Activated CD4-positive, alpha-beta T cell treated with anti-CD3 and anti-CD28 coated beads, Interleukin-2, amount 10 ng/mL, durations not matched to agents 7 days and 5 days (primary cell): ENCODE measurements around the gene CABP7. TPM values are rescaled to one million over a fixed set of nuclear protein-coding genes. Genes with fewer than 3 reads are reported as not detected.

Experiments
- CTCF ChIA-PET: fragments of 350-600 bp; sonication (Branson Sonifier 250); formaldehyde crosslinking; loops from one replicate; lab custom pipeline; 2021; ENCODE audit warnings: antibody characterized with exemption; lab: Charles Lee
- POLR2A ChIA-PET: fragments of 350-600 bp; sonication (Branson Sonifier 250); formaldehyde crosslinking; loops from one replicate; lab custom pipeline; 2021; ENCODE audit warnings: antibody characterized with exemption; lab: Charles Lee
- DNase-seq: peaks from one replicate; pipeline ENCODE4 v3.0.0-alpha.2; 2020
- H3K27ac Mint-ChIP-seq: one replicate; pipeline ENCODE4 v1.8.0; 2021; ENCODE audit warnings: mild to moderate bottlenecking, moderate library complexity, mixed read lengths
- H3K27me3 Mint-ChIP-seq: one replicate; pipeline ENCODE4 v1.8.0; 2021; ENCODE audit warnings: mixed read lengths
- H3K36me3 Mint-ChIP-seq: one replicate; pipeline ENCODE4 v1.8.0; 2021; ENCODE audit warnings: low read depth, mixed read lengths
- H3K4me1 Mint-ChIP-seq: one replicate; pipeline ENCODE4 v1.8.0; 2021; ENCODE audit warnings: mixed read lengths
- H3K4me3 Mint-ChIP-seq: one replicate; pipeline ENCODE4 v1.8.0; 2021; ENCODE audit warnings: mild to moderate bottlenecking, moderate library complexity, mixed read lengths
- H3K9me3 Mint-ChIP-seq: one replicate; pipeline ENCODE4 v1.8.0; 2021; ENCODE audit warnings: mixed read lengths
- total RNA-seq, 2 experiments: library from RNA; stranded (reverse); gene quantifications; one replicate each; pipeline ENCODE4 v1.2.3, GENCODE V29; 2021

CABP7 gene
- total RNA-seq, 2 experiments from 2014 or later, result 0.06 TPM; not detected in 1

DNA sequence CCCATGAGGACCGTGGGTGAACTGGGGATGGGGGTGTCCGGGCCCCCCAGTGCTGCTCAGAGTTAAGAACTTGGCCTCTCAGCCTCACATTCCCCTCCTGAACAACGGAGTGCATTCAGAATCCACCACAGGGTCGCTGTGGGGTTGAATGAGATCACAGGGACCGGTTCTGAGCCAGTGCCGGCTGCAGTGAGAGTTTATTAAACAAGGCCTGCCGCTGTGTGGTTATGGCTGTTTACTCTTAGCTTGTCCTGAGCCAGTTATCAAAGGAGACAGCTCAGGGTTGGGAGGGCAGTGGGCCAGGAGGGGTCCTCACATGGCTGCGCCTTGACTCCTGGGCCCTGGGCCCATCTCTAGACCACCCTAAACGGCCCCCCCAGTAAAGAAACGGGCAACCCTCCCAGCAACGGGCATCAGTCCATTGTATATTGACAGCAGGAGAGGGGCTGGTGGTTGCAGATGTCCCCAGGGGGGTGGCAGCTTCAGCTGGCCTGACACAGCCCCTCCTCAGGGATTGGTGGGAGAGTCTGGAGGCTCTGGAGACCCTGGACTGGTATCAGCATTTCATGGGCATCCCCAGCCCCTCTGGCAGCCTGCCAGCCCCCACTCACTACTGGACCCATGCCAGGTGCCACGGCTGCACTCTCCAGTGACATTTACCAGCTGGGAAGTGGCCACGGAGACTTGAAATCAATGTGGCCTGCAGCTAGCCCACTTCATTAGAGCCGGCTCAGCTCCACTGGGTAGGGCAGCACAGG is 15.1 kb upstream of the CABP7 start:
- Mint-ChIP-seq H3K4me3 (no peak overlapping the region), H3K27me3 (peaks cover 4% of the 10 kb centered on the region), H3K4me1 (peaks cover 18% of the 10 kb centered on the region), H3K27ac (no peak overlapping the region), H3K9me3 (no peaks in the 10 kb centered on the region), H3K36me3 (no peaks in the 10 kb centered on the region)
- ChIA-PET POLR2A (no interaction called here), CTCF (no interaction called here)
- DNase-seq, result no peak

DNA sequence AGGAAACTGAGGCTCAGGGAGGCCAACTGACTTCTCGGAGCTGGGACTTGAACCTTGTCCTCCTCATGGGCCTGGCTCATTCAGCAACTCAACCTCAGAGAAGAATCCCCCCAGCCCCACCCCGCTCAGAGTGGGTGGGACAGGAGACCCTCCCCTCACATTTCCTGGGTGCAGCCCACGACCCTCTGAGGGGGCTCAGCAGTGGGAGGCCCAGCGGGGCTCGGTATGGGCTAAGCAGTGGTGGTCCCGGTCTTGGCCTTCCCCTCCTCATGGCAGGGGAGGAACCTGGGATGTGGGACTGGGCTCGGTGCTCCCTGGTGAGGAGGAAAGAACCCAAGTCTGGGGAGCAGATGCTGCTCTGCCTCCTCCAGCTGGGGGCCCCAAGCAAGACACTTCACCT is 14.2 kb upstream of the CABP7 start:
- ChIA-PET CTCF (no interaction called here), POLR2A (no interaction called here)
- no peaks in the 10 kb centered on the region for H3K36me3 Mint-ChIP-seq

DNA sequence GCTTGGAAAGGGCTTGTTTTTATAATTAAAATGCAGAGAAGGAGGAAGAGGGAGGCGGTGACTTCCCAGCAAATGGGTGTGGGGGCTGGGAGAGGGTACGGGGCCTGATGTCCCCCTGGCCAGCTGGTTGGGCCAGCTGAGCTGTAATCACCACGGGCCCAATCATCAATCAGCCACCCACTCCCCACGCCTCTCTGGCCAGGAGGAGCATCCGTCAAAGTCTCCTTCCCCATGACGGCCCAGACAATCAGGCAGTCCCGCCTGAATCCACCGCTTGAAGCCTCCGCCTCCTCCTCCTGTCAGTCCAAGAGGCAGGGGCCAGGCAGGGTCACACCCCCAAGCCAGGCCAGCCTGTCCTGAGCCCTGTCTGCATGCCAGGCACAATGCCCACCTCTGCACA is 13.3 kb upstream of the CABP7 start:
- no peaks in the 10 kb centered on the region for H3K36me3 Mint-ChIP-seq
- no peaks in the 10 kb centered on the region for H3K9me3 Mint-ChIP-seq
- peaks cover 4% of the 10 kb centered on the region for H3K27me3 Mint-ChIP-seq
- H3K4me3 Mint-ChIP-seq, result no peak overlapping the region
- ChIA-PET POLR2A (no interaction called here), CTCF (no interaction called here)
- no peak for DNase-seq
- H3K27ac Mint-ChIP-seq, result no peak overlapping the region
- H3K4me1 Mint-ChIP-seq, result peaks cover 6% of the 10 kb centered on the region

More for the DNA sequence above, 14.2 kb upstream of the CABP7 start:
- H3K4me3 Mint-ChIP-seq, result no peak overlapping the region
- no peak for DNase-seq
- no peaks in the 10 kb centered on the region for H3K9me3 Mint-ChIP-seq
- H3K27me3 Mint-ChIP-seq, result peaks cover 4% of the 10 kb centered on the region
- peaks cover 14% of the 10 kb centered on the region for H3K4me1 Mint-ChIP-seq
- no peak overlapping the region for H3K27ac Mint-ChIP-seq

DNA sequence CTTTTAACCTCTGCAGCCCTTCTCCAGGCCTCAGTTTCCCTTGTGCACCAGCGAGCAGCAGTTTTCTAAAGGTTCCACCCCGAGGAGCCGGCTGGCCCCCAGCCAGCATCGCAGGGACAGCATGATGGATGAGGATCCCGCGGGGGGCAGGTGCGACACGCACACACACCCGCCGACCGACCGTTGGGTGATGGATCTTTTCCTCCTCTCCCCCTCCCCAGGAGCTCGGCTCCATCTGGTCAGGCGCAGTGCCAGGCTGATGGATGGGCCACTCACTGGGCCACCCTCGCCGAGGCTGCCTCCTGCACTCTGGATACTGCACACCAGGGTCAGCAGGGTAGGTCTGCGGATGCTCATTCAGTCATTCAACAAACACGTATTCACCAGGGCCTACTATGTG is 12.8 kb upstream of the CABP7 start:
- no peak for DNase-seq
- Mint-ChIP-seq H3K4me1 (peaks cover under 1% of the 10 kb centered on the region), H3K27ac (no peak overlapping the region), H3K4me3 (no peak overlapping the region), H3K27me3 (peaks cover 3% of the 10 kb centered on the region), H3K9me3 (no peaks in the 10 kb centered on the region), H3K36me3 (no peaks in the 10 kb centered on the region)
- POLR2A ChIA-PET, result no interaction called here
- CTCF ChIA-PET, result no interaction called here

DNA sequence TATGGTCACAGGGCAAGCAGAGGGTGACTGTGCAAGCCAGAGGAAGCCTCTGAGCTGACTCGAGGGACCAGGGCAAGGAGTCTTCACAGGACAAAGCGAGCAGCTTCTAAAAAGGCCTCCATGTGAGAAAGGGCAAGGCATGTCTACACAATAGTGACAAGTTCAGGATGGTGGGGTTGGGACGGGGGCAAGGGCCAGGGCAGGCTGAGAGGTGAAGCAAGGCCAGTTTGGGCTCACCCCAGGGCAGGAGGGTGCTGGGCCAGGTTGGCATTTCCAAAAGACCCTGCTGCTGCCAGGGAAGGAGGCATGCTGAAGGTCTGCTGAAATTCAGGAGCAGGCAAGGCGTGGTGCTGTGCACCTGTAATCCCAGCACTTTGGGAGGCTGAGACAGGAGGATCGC is 12.3 kb upstream of the CABP7 start:
- CTCF ChIA-PET, result no interaction called here
- H3K27ac Mint-ChIP-seq, result no peak overlapping the region
- POLR2A ChIA-PET, result no interaction called here
- no peaks in the 10 kb centered on the region for H3K4me1 Mint-ChIP-seq
- H3K9me3 Mint-ChIP-seq, result no peaks in the 10 kb centered on the region
- peaks cover 2% of the 10 kb centered on the region for H3K27me3 Mint-ChIP-seq
- H3K36me3 Mint-ChIP-seq, result no peaks in the 10 kb centered on the region
- no peak for DNase-seq
- H3K4me3 Mint-ChIP-seq, result no peak overlapping the region

DNA sequence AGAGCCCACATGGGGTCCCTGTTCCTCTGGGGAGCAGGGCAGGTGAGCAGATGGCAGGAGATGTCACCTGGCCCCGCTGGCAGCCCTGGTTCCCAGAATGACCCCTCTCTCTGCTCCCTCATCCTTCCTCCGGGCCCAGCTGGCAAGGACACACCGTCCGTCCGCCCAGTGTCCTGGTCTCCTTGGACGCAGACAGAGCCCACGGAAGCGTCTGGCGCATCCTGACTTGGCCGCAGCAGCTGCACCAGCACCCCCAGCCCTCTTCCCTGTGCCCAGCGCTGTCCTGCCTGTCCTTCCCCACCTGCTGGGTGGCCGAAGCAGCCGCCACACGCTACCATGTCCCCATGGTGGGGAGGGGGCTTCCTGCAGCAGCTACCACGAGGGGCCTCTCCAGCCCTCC is 9.6 kb upstream of the CABP7 start:
- no peaks in the 10 kb centered on the region for H3K9me3 Mint-ChIP-seq
- ChIA-PET POLR2A (no interaction called here), CTCF (no interaction called here)
- no peak overlapping the region for H3K27ac Mint-ChIP-seq
- DNase-seq, result no peak
- H3K4me1 Mint-ChIP-seq, result no peaks in the 10 kb centered on the region
- H3K36me3 Mint-ChIP-seq, result no peaks in the 10 kb centered on the region
- H3K4me3 Mint-ChIP-seq, result no peak overlapping the region
- H3K27me3 Mint-ChIP-seq, result peaks cover 2% of the 10 kb centered on the region

DNA sequence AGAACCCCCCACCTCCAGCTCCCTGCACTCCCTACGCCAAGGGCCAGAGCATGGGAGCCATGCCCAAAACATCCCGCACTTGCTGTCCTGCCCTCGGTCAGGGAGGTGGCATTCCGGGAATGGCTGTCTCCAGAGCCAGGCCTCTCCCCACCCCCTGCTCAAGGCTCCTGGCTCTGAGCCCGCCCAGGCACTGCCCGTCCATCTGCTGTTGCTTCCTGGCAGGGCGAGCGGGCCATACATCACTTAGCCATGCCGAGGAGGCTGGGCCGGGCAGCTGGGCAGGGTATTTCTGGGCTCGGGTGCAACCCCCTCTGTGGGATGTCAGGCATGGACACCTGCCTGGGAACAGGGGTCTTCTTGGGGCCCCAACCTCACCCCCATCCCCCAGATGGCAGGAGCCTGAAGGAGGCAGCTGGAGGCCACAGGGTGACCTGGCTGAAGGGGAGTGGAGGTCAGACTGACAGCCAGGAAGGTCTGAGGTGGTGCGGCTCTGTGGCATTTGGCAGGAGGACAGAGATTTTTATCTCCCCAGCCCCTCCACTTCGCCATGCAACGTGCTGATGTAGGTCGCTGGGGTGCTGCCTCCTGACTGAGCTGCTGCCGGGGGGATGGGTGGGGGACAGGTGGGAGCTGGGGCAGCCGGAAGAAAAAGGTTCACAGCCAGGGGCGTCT is 8.7 kb upstream of the CABP7 start:
- Mint-ChIP-seq H3K4me1 (no peaks in the 10 kb centered on the region), H3K27ac (no peak overlapping the region), H3K9me3 (no peaks in the 10 kb centered on the region), H3K36me3 (no peaks in the 10 kb centered on the region), H3K4me3 (no peak overlapping the region), H3K27me3 (peaks cover 5% of the 10 kb centered on the region)
- ChIA-PET CTCF (interaction anchor here (1.2 kb wide), 1 partner anchor 32 kb away, joined by 3 read pairs; no protein-coding TSS in a partner anchor), POLR2A (no interaction called here)
- DNase-seq, result no peak

DNA sequence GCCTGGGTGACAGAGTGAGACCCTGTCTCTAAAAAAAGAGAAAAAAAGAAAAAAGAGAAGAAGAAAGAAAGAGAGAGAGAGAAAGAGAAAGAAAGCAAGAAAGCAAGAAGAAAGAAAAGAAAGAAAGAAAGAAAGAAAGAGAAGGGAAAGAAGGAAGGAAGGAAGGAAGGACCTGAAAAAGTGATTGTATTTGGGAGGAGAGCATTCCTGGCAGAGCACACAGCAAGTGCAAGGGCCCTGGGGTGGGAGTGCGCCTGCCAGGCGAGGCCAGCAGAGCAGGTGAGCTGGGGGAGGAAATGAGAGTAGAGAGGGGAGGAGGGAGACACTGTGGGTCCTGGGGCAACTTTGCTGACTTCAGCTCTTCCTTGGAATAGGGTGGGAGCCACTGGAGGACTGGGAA is 7.7 kb upstream of the CABP7 start:
- Mint-ChIP-seq H3K27ac (no peak overlapping the region), H3K36me3 (no peaks in the 10 kb centered on the region), H3K27me3 (peaks cover 12% of the 10 kb centered on the region), H3K9me3 (no peaks in the 10 kb centered on the region), H3K4me1 (no peaks in the 10 kb centered on the region), H3K4me3 (no peak overlapping the region)
- POLR2A ChIA-PET, result no interaction called here
- no peak for DNase-seq
- CTCF ChIA-PET, result interaction anchor here (0.6 to 1.2 kb wide), 2 partner anchors 33 to 238 kb away, joined by 3 read pairs; no protein-coding TSS in a partner anchor

DNA sequence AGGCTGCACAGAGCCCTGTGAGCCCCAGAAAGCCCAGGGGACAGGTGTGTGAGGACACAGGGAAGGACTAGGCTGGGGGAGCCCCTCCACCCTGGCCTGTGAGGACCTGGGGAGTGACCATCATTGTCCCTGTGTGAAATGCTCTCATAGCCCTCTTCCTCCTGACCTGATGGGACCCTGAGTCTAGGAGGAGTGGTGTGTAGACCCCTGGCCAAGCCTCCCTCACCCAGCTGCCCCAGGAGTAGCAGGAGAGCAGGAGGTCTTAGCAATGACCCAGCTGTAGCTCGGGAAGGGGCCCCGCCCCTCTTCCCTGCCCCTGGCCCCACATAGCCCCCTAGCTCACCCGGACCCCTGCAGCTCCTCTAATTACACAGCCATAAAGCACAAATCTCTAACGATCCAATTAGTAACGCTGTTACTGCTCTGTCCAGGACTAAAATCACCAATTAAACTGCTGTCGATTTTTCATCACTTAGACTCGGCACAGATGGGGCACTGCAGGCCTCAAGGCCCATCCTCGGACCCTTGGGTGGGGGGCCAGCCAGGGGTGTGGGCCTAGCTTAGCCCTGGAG is 6.6 kb upstream of the CABP7 start:
- no peak overlapping the region for H3K27ac Mint-ChIP-seq
- no peaks in the 10 kb centered on the region for H3K4me1 Mint-ChIP-seq
- no peaks in the 10 kb centered on the region for H3K9me3 Mint-ChIP-seq
- no peak overlapping the region for H3K4me3 Mint-ChIP-seq
- H3K27me3 Mint-ChIP-seq, result peaks cover 20% of the 10 kb centered on the region
- no peaks in the 10 kb centered on the region for H3K36me3 Mint-ChIP-seq
- ChIA-PET POLR2A (no interaction called here), CTCF (no interaction called here)
- no peak for DNase-seq

DNA sequence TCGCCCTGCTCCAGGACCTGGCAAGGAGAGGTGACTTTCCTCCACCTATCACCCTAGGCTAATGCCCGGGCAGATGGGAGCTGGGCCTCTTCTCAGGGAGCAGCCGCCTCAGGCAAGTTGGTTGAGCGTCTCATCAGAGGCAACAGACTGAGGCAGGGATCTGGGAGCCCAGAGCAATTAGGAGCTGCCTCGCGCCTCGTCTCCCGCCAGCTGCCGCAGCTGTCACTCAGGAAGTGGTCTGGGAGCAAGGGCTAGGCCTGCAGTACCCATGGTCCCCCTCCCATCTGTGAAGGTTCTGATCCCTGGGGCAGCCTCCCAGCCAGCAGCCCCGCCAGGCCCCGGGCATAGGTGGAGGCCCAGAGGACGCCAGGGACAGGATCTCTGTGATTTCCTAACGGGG is 4.6 kb upstream of the CABP7 start:
- DNase-seq, result no peak
- Mint-ChIP-seq H3K27ac (no peak overlapping the region), H3K27me3 (peaks cover 34% of the 10 kb centered on the region), H3K9me3 (no peaks in the 10 kb centered on the region), H3K36me3 (no peaks in the 10 kb centered on the region), H3K4me3 (no peak overlapping the region), H3K4me1 (peaks cover 3% of the 10 kb centered on the region)
- CTCF ChIA-PET, result no interaction called here
- POLR2A ChIA-PET, result no interaction called here

DNA sequence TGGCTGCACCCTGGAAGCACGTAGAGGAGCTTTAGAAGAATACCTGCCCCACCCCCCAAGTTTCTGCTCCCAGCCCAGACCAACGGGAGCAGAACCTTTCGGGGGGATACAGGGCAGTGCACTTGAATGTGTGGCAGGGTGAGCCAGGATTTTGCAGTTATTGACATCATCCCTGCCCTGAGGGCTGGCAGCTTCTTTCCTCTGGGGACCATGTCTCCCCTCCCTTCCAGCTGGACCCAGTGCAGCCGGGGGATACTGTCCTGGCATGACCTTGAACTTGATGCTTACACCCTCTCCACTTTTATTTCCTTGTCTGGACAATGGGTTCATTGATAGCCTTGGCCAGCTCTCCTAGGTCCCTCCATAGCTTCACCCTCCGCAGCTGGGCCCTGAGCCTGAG is 4.1 kb upstream of the CABP7 start:
- ChIA-PET CTCF (interaction anchor here (1.4 kb wide), 1 partner anchor 14 kb away, joined by 3 read pairs; no protein-coding TSS in a partner anchor), POLR2A (no interaction called here)
- no peak for DNase-seq
- peaks cover 3% of the 10 kb centered on the region for H3K4me1 Mint-ChIP-seq
- H3K9me3 Mint-ChIP-seq, result no peaks in the 10 kb centered on the region
- H3K27me3 Mint-ChIP-seq, result peaks cover 34% of the 10 kb centered on the region
- H3K4me3 Mint-ChIP-seq, result no peak overlapping the region
- no peak overlapping the region for H3K27ac Mint-ChIP-seq
- no peaks in the 10 kb centered on the region for H3K36me3 Mint-ChIP-seq

DNA sequence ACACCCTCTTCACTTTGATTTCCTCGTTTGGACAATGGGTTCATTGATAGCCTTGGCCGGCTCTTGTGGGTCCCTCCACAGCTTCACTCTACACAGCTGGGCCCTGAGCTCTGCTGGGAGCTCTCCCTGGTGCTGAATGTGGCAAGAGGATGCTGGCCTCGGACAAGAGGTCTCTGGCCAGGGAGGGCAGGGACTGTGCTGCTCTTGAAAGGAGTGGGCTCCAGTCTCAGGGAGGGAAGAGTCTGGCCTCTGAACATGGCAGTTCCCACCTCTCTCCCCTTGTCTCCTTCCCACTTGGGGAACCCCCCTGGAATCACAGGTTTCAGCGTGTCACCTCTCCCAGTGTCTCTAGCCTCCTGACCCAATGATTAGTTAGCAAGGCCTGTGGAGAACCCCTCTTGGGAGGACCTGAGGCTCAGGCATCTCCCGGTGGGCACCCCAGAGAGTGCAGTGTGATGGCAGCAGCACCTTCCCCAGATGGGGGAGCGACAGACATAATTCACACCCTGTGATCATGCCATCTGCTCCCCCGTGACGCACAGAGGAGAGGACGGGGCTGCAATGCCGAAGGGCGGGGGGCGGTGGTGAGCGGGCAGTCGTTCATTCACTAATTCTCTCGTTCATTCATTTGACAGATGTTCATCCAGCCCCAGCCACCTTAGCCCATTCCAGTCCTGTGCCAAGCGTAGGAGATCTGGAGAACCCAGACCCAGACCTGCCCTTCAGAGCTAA is 2.8 kb upstream of the CABP7 start:
- Mint-ChIP-seq H3K4me3 (no peak overlapping the region), H3K36me3 (no peaks in the 10 kb centered on the region), H3K27ac (no peak overlapping the region), H3K9me3 (no peaks in the 10 kb centered on the region), H3K4me1 (peaks cover 3% of the 10 kb centered on the region), H3K27me3 (peaks cover 42% of the 10 kb centered on the region)
- DNase-seq, result peak; percentile 54
- CTCF ChIA-PET, result interaction anchor here (0.9 to 1.4 kb wide), 3 partner anchors 16 to 37 kb away, joined by 3 to 5 read pairs (median 4); no protein-coding TSS in a partner anchor
- POLR2A ChIA-PET, result no interaction called here
